ENCODE data around the gene IL22RA2. TPM values are rescaled to one million over a fixed set of nuclear protein-coding genes. Genes with fewer than 3 reads are reported as not detected.
A peak's percentile ranks its signal among the peaks of the same experiment; 100 is the strongest.
"Not testable (repeated sequence)": the region's sequence is repeated elsewhere in the genome, so short reads cannot be mapped to it uniquely, and the experiment has no call there.

IL22RA2 gene
- total RNA-seq, 1 donor from 2014 or later: not detected

DNA sequence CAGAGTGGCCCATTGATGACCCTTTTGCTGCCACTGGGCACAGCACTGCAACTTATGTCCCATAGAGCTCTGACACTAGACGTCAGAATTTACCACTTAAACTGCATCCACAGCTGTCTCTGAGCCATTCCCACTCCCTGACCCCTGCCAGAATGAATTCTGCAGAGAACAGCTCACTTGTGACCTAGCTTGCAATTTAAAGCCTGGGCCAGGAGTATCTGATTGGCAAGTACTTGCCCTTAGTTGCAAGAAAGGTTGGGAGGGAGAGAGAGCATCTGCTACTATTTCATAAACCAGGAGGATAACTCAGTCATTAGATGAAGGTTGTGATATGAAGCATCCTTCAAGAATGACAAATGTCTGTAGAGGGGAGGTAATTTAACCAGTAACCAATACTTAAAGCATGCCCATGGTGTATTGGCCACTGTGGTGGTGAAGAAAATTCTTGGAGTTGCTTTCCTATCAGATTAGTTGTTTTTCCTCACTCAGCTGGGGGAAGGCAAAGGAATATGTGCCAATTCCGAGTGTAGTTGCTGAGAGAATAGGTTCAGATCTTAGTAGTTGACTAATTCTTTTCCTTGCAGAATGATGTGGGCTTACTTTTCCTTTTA is 46.5 kb downstream of the IL22RA2 start:
- no peak for DNase-seq (ENCODE audit: low read depth in 2 of 2)

DNA sequence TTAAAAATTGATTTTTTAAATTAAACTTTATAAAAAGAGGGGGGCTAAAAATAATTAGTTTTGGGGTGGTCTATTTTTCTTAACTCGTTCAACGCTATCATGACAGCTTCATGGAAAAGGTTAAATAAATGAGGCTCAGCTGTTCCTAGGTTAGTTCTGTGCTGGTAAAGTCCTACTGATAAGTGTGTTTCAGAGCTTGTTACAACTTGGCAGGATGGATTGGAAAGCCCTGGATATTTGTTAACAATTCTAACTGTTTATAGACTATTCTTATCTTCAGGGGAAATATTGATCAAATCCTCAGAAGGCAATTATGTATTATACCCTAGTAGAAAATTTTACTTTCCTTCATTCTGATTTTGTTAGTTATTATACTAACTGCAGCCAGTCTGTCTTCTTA is 50.4 kb downstream of the IL22RA2 start:
- DNase-seq (ENCODE audit: low read depth in 2 of 2): no peak

DNA sequence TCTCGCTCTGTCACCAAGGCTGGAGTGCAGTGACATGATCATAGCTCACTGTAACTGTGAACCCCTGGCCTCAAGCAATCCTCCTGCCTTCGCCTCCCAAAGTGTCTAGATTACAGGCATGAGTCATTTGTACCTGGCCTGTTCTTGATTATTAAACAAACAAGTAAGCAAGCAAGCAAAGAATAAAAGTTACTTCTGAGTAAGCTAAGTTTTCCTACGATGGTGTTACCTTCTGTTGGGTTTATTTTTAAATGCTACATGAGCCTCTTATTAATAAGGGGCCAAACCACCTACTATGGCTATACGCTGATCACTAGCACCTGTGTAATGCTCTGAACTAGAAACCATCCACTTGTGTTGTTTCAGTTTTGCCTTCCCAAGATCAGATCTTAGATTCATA is 50.8 kb downstream of the IL22RA2 start:
- DNase-seq (ENCODE audit: low read depth in 2 of 2): no peak

DNA sequence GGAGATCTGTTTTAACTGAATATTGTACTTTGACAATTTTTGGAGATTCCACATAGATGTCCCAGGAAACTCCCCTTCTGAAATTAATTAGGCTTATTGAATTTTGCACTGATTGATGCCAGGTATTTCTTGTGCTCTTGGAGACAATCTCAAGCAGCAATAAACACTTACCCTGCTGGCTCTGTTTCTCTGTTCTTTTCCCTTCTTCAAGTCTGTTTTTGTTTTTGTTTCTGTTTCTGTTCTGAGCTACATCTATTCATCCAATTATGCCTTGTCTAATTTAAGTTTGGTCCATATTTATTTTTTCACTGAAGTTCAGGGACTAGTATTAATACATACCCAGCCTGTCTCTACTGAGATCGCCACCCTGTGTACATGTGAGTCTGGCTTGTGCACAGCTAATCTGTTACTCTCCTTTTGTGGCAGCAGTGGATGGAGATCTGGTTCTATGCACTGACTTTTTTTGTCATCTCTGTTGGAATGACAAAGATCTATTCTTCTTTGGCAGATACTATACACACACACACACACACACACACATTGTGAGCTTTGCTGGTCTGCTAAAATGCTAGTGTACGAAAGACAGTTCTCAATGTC is 51.9 kb downstream of the IL22RA2 start:
- no peak for DNase-seq (ENCODE audit: low read depth in 2 of 2)

DNA sequence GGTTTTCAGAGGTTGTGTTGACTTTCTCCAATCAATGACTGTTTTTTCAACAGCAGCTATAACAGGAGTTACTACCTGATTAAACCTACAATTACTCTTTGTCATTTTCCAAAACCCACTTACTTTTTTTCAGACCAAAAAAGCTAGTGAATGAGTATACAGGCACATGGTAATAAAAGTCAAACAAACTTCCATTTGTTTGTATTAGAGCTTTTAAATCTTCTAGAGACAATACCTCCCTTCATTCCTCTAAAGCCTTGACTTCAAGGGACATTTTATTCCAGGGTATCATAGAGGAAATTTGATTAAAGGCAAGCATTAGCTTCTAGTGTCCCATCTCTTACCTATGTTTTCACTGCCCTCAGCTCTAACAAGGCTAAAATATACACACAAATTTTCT is 52.7 kb downstream of the IL22RA2 start:
- no peak for DNase-seq (ENCODE audit: low read depth in 2 of 2)

DNA sequence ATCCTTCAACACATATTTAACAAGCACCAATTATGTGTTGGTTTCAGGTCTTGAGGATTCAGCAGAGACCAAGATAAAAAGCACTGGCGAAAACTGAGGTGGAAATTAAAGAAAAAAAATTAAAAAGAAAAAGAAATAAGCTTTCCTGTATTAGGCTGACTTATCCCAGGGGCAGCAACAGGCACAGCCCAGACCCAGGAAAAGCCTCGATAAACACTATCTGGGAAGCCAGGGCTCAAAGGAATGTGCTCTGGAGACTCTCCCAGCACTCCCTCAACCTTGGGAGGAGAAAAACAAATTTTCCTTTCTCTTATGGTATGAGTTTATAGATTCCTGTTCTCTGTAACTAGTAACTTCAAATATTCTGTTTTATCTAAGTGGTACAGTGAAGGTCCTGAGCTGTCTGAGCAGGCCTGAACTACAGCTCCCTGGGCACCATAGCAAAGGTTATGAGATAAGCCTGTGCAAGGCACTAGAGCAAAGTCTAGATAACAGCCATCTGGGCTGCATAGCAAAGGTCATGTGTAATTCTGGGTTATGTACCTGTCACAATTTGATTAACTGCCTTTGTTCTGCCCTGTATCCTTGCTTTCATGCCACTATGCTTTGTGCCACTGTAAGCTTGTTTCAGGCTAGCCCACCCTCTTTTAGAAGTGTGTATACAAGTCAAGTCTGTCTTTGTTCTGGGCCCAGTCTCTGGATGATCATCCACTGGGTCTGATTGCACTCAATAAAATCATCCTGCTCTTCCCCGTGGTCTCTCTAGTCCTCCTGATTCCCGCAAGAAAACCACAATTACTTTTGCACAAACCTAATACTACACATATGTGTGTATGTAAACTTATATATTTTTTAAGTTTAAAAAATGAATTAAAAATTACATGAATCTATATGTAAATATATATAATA is 54.0 kb downstream of the IL22RA2 start:
- no peak for DNase-seq (ENCODE audit: low read depth in 2 of 2)

DNA sequence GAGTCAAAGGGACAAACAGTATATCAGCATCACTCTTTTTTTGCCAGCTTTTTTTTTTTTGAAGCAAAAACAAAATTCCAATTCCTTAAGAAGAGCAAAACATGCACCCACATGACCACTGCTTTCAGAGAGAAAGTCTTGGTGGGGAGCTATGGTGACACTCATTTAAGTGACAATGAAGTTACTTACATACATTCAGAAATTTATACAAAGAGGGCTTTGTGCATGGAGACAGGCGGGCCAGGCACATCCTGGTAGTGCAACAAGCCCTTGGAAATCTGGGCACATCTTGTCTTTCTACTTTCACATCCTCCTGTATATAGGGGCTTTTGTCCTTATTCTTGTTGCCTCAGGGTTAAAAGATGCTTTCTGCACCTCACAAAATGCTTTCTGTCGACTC is 55.9 kb downstream of the IL22RA2 start:
- no peak for DNase-seq (ENCODE audit: low read depth in 2 of 2)

DNA sequence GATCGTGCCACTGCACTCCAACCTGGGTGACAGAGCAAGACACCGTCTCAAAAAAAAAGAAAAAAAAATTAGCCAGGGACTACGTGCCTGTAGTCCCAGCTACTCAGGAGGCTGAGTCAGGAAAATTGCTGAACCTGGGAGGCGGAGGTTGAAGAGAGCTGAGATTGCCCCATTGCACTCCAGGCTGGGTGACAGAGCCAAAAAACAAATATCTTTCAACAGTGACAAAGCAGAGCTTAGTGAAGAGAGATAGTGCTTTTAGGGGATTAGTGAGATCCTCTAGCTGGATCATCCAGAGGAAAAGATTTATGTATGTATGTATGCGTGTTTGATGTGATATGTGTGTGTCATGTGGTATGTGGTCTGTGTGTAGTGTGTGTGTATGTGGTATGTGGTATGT is 56.6 kb downstream of the IL22RA2 start:
- DNase-seq (ENCODE audit: low read depth in 2 of 2): no peak

DNA sequence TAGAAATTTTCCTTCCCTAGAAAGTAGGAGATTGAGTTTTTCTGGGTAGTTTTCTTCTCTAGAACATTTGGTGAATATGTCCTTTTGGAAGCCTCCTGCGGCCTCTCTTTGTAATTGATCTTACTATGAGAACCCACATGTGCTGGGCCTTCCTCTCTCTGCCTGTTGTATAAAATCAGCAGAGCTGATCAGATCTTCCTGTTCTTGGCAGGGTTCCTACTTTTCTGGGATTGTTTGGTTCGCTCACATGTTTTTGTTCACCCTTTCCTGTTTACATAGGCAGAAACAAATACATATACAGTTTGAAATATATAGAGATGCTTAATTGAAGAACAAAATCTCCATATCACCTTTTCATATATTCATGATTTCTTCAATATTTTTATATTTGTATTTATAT is 57.8 kb downstream of the IL22RA2 start:
- DNase-seq (ENCODE audit: low read depth in 2 of 2): peak; percentile 1 to 36

DNA sequence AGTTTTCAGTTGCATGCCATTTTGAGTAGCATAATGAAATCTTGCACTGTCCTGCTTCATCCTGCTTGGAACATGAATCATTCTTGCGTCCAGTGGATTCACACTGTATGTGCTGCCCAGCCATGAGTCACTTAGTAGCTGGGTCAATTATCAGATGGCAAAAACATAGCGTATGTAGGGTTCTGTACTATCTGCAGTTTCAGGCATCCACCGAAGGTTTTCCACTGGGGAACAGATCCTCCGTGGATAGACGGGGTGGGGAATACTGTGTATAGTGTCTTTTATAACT is 61.4 kb downstream of the IL22RA2 start:
- no peak for DNase-seq (ENCODE audit: low read depth in 2 of 2)

DNA sequence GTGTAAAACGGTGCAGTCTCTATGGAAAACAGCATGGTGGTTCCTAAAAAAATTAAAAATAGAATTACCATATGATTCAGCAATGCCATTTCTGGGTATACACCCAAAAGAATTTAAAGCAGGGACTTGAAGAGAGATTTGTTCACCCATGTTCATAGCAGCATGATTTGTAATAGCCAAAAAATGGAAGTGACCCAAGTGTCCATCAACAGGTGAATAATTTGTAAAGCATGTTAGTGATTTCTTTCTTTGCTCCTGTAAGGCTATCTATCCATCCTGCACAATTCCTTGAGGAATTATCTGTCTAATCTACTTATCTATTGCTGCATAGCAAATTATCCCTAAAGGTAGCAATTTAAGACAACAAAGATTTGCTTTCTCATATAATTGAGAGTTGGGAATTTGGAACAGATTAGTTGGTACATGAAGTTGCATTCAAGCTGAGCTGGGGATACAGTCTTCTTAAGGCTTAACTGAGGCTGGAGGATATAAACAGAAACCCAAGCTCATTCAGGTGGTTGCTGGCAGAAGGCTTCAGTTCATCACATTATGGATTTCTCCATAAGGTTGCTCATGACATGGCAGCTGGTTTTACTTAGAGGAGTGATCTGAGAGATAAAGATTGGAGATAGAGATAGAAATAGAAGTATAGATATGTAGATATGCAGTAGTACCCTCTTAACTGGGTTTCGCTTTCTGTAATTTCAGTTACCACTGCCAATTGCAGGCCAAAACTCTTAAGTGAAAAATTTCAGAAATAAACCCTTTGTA is 62.0 kb downstream of the IL22RA2 start:
- no peak for DNase-seq (ENCODE audit: low read depth in 2 of 2)

DNA sequence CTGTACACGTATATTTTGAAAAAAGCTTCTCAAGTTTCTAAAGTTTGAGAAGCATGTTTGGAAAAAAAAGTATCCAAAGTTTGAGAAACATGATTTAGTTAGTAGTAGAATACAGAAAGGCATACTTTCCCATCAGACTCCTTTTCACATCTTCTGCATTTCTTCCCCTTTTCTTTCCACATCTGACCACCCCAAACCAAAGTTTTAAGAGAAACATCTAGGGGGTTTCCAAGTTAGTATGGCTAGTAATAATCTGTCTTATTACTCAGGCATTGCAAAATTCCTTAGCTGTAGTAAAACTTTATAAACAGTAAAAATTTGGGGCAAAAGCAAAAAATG is 65.7 kb downstream of the IL22RA2 start:
- no peak for DNase-seq (ENCODE audit: low read depth in 2 of 2)

DNA sequence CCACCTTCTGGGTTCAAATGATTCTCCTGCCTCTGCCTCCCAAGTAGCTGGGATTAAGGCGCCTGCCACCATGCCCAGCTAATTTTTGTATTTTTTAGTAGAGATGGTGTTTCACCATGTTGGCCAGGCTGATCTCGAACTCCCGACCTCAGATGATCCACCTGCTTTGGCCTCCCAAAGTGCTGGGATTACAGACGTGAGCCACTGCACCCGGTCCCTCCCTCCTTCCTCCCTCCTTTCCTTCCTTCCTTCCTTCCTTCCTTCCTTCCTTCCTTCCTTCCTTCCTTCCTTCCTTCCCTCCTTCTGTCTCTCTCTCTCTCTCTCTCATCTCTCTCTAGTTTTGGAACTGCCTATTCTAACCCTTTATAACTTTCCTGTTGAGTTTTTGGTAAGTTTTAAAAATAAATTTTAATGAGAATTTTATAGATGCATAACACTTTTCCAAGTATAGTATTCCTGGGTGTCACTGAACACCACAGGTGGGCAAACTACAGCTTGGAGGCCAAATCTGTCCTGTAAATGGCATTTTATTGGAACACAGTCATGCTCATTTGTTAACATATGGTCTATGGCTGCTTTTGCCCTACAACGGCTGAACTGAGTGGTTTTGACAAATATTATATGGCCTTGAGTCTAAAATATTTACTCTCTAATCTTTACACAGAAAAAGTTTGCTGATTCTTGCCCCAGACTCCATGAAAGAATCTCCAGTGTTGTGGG is 66.2 kb downstream of the IL22RA2 start:
- DNase-seq (ENCODE audit: low read depth in 2 of 2): not testable (repeated sequence)

DNA sequence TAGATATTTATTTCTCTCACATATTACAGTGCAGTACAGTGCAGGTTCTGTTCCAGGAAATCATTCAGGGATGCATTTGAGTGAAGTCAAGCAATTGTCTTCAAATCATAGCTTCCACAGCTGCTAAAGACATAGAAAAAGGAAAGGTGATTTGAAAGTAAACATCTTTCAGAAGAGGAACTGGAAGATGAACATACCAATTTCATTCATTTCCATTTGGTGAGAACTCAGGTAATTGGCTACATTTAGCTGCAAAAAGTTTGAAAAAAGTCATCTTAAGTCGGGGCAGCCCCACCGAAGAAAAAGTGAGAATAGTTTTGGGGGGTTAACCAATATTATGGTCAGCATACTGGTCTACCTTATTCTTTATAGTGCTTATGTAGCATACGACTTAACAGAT is 67.3 kb downstream of the IL22RA2 start:
- no peak for DNase-seq (ENCODE audit: low read depth in 2 of 2)

DNA sequence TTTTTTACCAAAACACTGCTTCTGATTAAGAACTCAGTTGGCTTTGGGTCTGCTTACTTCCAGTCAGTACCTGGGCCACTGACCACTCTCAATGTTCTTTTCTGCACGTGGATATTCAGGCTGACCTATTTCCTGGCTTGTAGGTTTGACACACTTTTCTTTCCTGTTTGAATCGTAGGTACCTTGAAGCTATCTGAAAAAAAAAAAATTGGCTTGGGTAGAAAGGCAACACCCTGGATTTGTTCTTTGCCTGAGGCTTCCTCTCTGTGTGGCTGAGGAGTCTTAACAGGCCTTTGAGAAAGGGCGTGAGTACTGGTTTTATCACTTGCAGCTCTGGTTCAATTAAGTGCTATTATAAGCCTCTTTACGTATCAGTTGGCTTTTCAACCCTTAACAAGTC is 68.1 kb downstream of the IL22RA2 start:
- DNase-seq (ENCODE audit: low read depth in 2 of 2): no peak

DNA sequence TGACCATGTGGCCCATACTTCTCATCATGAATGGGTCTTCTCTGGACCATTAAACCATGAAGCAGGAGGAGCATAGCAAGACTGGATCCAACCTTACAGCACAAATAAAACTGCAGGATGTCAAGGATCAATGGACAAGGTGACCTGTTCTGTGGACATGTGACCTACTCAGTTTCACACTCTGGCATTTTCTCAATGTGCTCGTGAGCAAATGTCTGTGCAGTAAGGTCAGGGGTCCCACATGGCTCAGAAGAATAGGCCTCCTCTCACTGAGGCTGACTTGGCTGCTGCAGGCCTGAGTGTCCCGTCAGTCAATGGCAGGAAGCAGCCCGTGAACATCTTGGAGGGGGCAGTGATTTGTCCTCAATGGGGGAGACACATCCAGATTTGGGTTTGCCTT is 68.5 kb downstream of the IL22RA2 start:
- no peak for DNase-seq (ENCODE audit: low read depth in 2 of 2)

DNA sequence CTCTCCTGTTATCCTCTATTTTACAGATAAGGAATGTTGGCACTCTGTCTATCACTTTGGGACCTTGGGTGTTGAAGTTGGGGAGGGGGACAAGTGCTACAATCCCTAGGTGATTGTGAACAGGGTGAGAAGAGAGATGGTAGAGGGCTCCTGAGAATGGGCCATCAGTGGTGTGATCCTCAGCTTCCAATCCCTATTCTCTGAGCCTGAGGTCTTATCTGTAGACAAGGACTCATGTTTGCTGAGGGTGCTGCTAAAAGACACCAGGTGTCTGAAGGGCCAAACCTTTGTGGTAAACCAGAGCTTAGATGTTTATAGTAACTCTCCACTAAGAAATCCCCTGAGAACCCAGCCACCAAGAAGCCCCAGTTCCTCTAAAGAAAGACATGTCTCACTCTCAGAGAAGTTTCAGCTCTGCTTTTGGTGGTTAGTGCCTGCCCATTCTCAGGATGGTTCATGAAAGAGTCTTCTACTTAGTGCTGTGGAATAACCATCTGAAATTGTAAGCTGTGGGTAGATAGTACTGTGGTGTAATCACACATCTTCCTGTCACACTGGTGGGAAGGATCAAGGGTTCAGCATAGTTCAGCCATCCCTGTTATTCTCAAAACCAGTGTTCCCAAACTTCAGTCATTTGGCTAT is 70.5 kb downstream of the IL22RA2 start:
- no peak for DNase-seq (ENCODE audit: low read depth in 2 of 2)

DNA sequence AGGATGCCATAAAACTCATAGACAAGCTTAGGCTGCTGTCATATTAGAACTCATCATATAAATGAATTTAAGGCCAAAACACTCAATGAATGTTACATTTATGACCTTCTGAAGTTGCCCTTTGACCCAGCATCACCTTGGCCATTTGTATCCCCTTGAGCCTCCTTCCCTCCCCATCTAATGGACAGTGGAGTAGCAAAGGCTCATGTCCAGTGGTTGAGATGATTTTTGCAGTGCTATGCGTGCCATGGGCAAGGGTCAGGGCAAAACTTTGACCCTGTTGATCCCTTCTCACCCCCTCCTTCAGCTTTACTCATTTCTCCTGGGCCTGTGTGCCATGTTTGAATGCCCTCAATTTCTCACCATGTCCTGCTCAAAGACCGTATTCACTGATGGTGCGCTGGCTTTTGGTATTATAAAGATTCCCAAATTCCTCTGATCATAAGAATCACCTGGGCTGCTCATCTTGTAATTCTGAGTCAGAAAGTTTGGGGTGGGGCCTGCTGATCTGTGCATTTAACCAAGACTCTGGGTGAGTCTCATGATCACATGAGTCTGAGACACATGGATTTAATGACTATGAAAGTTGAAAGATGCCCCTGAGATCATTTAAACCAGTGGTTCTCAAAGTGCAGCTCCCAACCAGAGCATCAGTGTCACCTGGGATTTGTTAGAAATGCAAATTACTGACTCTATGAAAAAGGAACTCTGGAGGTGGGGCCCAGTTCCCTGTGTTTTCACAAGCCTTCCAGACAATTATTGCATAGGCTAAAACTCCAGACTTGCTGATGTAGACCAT is 71.2 kb downstream of the IL22RA2 start:
- DNase-seq (ENCODE audit: low read depth in 2 of 2): no peak

DNA sequence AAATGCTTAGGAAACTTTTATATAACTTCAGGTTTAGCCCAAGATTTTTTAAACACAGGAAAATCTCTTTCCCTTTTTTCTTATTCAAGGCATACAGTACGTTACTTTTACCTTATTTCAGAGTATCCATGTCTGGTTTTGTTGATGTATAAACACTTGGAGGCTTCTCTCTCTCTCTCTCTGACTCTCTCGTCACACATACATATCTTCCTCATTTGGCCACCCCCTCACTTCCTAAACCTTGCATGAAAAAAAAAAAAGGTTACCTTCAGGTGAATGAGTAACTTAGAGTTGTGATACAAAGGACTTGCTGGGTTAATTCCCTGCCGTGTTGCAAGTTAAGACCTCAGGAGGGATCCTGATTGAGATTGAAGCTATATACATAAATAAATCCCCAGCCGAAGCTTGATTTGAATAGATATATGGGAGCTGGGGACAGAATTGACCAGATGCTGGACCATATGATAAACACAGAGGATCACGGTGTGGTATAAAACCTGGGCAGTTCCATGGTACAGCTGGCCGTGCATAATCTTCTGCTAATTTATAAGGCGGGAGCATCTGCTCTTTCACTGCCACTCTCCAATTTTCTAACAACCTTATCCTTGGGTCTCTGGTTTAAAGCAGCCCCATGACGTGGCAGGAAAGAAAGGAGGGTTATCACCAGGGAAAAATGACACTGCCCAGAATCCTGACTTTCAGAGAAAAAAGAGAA is 73.6 kb downstream of the IL22RA2 start:
- no peak for DNase-seq (ENCODE audit: low read depth in 2 of 2)

DNA sequence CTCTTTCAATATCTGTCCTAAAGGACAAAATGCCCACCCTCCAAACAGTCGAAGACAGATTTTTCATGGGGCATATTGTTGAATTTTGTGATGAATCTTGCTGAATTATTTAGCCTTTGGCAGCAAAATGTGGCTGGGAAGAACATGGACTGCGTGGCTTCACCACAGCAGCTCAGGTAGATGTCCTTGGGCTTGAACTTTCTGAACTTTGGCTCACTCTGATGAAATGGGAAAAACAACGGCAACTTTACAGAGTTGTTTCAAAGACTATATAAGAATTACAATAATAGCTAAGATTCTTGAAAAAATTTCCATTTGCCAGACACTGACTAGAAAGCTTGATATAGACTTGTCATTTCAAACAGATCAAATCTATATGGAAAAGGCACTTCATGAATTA is 75.9 kb downstream of the IL22RA2 start:
- DNase-seq (ENCODE audit: low read depth in 2 of 2): no peak

All from dermis microvascular lymphatic vessel endothelial cell (primary cell).